GM08714 (cell line): ENCODE measurements around the gene VAV2.

Experiments
- H3K4me3 ChIP-seq: fragments of 200-500 bp; sonication (Bioruptor generic); 2 replicates; pipeline ENCODE4 v1.5.1; 2014; ENCODE audit warnings: mild to moderate bottlenecking, low read length, inconsistent platforms
- ZNF274 ChIP-seq: IDR thresholded peaks from 2 replicates; pipeline ENCODE4 v1.6.1; 2012; ENCODE audit warnings: mild to moderate bottlenecking, low read depth, low read length

VAV2 gene

GRCh38 chr9:133844398-133844784 is 147.7 kb downstream of the VAV2 start:
- no peak overlapping the region for H3K4me3 ChIP-seq
- TF ChIP-seq ZNF274 = no peak

DNA sequence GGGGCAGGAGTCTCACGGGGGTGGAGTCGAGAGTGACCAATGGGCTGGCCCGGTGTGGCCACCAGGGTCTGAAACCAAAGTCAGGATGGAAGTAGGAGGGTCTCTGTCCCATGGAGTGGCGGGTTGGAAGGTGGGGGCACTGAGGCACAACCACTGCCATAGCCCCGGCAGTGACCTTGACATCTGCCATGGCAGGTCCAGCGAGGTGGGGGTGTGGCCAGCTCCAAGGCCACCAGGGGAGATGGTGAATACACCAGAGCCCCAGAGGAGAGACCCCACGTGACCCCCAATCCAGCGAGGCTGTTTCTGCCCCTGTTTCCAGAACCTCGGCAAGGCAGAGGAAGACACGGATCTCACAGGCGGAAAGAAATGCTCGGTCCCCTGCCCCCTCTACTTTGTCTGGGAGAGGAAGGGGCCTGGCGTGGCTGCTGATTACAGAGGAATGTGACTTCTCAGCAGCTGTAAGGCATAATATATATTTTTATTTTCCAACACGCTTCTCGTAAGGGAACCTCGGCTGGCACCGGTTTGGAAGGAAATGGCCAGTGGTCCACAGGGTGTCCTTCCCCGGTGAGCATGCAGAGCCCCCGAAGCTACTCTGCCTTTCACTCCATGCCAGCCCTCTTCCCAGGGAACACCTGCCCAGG is 148.2 kb downstream of the VAV2 start:
- TF ChIP-seq ZNF274 = no peak
- H3K4me3 ChIP-seq = no peak overlapping the region

GRCh38 chr9:133843250-133843649 is 148.9 kb downstream of the VAV2 start:
- no peak for TF ChIP-seq ZNF274
- no peak overlapping the region for H3K4me3 ChIP-seq

DNA sequence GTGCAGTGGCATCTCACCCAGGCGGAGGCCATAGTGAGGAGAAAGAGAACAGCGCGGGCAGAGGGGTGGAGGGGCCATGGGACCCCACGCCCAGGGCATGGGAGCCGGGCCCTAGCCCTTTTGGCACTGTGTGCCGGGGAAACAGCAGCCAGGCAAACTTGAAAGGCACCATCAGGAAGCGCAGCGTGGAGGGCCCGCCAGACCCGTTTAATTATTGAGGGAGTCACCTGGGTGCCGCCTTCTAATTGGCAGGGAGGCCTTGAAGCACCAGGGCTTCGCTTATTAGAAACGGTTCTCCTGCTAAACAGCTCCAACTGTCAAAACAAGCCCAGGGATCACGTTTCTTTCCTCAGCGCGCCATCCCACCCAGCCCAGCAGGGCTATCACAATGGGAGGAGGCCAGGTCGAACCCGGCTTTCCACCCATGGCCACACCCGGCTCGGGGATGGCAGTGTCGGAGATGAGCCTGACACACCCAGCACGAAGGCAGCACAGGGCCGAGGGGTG is 149.3 kb downstream of the VAV2 start:
- no peak for TF ChIP-seq ZNF274
- H3K4me3 ChIP-seq = no peak overlapping the region

- H3K4me3 ChIP-seq = no peak overlapping the region
- no peak for TF ChIP-seq ZNF274
Measured at GRCh38 chr9:133842174-133842573, 149.9 kb downstream of the VAV2 start.

- H3K4me3 ChIP-seq = no peak overlapping the region
- TF ChIP-seq ZNF274 = no peak
Measured at GRCh38 chr9:133841167-133841812, 150.8 kb downstream of the VAV2 start.

GRCh38 chr9:133839822-133840329 is 152.2 kb downstream of the VAV2 start:
- no peak for TF ChIP-seq ZNF274
- H3K4me3 ChIP-seq = no peak overlapping the region

- TF ChIP-seq ZNF274 = no peak
- no peak overlapping the region for H3K4me3 ChIP-seq
Measured at GRCh38 chr9:133838859-133839507, 153.1 kb downstream of the VAV2 start.

DNA sequence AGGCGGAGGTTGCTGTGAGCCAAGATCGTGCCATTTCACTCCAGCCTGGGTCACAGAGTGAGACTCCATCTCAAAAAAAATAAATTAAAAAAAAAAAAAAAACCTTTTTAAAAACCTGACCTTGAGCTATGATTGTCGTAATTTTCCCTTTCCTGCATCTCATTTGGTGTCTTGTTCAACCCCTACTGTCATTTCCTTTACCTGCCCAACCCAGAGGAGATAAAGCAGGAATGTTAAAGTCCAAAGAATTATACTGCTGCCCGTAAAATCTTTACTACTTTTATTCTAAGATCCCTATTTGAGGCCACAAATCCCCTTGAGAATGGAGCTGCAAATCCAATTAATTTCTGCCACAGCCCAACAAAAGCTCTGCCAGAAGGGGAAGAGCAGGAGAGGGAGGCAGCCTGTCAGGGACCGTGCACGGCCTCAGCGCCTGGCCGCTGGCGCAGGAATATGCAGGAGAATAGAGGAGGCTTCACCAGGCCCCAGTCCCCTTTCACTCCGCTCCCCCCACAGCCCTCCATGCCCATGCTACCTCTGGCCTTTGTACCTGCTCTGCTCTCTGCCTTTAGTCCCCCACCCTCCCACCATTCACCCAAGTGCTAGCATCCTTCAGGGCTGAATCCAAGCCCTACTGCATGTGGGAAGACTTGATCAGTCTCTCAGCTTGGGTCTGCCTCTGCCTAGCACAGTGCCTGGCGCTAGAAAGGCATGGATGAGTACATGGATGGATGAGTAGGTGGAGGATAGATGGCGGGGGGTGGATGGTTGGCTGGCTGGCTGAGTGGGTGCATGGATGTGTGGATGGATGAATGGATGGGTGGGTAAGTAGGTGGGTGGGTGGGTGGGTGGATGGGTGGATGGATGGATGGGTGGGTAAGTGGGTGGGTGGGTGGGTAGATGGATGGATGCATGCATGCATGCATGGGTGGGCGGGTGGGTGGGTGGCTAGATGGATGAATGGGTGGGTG is 154.2 kb downstream of the VAV2 start:
- H3K4me3 ChIP-seq = no peak overlapping the region
- TF ChIP-seq ZNF274 = no peak

DNA sequence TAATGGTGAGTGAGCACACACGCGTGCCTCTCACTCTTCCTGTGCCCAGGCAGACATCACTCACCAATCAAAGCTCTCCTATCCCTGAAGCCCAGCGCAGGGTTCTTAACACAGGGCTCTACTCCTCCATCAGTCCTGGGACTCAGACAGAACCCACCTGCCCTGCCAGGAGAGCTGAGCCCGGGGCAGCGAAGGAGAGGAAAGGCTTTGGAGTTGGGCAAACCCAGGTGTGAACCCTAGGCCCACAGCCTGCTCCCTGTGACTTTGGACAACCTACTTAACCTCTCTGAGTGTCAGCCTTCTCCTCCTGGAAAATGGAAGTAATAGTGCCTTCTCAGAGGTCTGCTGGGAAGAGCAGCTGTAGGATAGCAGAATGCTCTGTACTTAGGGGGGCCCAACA is 155.3 kb downstream of the VAV2 start:
- H3K4me3 ChIP-seq = no peak overlapping the region
- TF ChIP-seq ZNF274 = no peak

DNA sequence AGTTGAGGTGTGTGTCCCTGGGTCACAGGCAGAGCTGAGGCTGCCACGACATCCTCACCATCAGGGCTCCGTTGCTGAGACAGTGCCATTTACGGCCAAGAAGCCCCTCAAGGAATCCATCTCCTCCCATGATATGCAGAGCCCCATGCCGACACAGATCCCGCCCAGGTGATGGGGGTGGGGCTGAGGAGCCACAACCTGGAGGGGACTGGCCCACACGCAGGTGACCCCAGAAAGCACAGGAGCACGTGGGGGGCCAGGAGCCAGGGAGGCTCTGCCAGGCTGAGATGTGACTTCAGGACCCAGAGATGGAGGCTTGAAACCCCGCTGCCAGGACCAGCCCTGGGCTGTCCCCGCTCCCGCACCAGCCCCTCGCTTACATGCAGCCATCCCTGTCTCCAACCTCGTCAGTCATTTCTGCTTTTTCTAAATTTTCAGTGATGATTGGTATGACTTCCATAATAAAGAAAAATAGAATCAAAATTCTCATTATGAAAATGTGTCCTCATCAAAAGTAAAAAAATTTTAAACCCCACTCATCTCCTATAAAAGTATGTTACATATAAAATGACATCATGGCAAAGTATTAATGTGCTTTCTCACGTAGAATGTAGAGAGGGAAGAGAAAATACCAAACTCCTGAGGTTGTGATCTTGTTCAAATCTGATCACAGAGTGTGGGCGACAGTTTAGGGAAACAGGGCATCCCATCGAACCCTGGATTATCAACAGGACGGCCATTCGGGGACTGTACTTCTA is 155.9 kb downstream of the VAV2 start:
- H3K4me3 ChIP-seq = no peak overlapping the region
- TF ChIP-seq ZNF274 = no peak

DNA sequence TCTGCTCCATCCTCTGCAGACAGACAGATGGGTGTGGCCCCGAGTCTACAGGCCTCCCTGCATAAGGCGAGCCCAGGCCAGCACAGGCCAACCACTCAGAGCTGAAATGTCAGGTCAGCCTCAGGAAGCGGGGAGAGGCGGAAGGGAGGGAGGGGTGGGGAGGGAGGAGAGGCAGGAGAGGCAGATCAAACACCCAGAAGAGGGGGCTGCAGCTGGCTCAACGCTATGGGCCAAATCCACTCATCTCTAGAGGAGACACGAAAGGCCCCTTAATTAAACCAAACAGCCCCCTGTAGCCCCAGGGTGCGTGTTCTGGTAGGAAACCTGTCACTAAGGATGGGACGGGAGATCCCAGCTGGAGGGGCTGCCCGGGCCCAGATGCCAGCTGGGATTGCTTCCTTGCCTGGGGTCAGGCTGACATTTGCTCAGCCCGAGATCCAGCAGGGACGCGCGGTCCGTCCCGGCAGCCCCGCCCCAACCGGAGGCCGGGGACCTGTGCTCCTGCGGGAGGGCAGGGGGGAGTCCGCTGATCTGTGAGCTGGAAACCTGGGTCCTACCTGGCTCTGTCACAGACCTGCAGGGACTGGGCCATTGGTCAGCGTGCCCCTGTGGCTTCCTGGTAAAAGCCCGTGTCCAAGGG is 156.7 kb downstream of the VAV2 start:
- no peak for TF ChIP-seq ZNF274

DNA sequence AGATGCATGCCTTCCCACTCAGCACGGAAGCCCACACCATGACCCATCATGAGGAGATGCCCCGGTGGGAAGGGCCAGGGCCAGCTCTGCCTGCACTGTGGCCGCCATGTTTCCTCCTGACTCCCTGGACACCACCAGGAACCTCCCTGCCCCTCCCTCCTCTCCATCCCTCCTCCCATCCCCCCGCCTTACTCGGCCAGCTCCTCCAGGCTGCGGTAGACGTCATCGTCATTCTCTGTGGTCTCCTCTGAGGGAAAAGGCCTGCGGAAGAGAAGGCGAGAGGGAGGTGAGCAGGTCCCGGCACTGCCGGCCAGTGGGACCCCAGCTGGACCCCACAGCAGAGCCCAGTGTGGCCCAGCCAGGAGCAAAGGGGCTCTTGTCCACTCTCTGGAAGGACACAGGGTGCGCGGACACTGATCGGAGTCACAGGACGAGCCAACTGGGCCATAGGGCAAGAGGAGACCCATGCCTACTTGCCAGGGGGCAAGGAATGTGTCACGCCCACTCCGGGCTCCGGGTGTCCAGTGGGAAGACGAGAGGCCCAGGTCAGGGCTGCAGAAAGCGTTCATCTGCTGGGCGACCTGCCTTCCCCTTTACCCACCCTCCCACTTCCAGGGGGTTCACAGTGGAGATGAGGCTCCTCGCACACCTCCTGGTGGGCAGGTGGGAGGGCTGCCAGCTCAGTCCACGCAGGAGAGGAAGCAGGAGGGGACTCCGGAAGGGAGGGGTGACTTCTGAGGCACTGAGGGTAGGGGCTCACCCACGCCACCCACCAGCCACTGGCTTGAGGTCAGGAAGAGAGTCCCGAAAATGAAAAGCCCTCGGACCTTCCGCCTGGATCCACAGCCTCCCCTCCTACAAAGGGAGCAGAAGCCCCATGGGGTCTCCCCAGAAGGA is 157.8 kb downstream of the VAV2 start:
- no peak for TF ChIP-seq ZNF274
- H3K4me3 ChIP-seq = no peak overlapping the region

More for the DNA sequence above, 156.7 kb downstream of the VAV2 start:
- no peak overlapping the region for H3K4me3 ChIP-seq
